Measurements from ENCODE around the gene DEUP1.

Gene DEUP1, protein sequence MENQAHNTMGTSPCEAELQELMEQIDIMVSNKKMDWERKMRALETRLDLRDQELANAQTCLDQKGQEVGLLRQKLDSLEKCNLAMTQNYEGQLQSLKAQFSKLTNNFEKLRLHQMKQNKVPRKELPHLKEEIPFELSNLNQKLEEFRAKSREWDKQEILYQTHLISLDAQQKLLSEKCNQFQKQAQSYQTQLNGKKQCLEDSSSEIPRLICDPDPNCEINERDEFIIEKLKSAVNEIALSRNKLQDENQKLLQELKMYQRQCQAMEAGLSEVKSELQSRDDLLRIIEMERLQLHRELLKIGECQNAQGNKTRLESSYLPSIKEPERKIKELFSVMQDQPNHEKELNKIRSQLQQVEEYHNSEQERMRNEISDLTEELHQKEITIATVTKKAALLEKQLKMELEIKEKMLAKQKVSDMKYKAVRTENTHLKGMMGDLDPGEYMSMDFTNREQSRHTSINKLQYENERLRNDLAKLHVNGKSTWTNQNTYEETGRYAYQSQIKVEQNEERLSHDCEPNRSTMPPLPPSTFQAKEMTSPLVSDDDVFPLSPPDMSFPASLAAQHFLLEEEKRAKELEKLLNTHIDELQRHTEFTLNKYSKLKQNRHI

GRCh38 chr11:93330446-93330984 lies at the start of gene DEUP1:
Gene DEUP1 (plus strand): TSS chr11:93330742. CDS start chr11:93332260, 1,518 bp downstream.
- DNase-seq (ENCODE audit: low spot score), result peak; percentile 33
- TF ChIP-seq CTCF (IDR thresholded peaks at IDR 0.05; ENCODE audit: extremely low read depth, missing control alignments), result no peak

DNA sequence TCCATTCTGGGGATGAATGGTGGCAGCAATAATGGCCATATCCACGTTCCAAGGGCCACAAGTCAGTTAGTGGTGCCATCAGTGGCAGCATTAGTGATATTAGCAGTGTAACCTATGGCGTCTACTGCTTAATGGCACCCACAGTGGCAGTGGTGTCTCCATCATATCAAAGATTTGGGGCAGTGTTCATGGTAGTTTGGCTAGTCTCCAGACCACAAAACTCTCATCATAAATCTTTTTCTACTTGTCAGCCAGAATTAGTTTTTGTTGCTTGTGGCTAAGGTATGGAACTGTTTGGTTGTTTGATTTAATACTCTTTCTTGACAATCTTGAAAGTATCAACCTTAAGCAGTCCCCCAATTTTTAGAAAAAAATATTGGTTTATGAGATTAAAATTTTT lies 45.1 kb upstream of the DEUP1 start:
- DNase-seq (ENCODE audit: low spot score), result no peak
- TF ChIP-seq CTCF (IDR thresholded peaks at IDR 0.05; ENCODE audit: extremely low read depth, missing control alignments), result no peak

DNA sequence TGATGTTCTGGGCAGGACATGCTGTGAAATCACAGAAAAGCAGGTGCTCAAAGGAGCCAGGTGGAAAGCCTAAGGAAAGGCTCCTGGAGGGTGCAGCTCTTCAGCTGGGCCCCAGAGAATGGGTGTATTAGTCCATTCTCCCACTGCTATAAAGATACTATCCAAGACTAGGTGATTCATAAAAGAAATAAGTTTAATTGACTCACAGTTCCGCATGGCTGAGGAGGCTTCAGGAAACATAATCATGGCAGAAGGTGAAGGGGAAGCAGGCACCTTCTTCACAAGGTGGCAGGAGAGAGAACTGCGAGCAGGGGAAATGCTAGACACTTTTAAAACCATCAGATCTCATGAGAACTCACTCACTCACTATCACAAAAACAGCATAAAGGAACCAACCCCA lies 43.1 kb upstream of the DEUP1 start:
- no peak for TF ChIP-seq CTCF (IDR thresholded peaks at IDR 0.05; ENCODE audit: extremely low read depth, missing control alignments)

DNA sequence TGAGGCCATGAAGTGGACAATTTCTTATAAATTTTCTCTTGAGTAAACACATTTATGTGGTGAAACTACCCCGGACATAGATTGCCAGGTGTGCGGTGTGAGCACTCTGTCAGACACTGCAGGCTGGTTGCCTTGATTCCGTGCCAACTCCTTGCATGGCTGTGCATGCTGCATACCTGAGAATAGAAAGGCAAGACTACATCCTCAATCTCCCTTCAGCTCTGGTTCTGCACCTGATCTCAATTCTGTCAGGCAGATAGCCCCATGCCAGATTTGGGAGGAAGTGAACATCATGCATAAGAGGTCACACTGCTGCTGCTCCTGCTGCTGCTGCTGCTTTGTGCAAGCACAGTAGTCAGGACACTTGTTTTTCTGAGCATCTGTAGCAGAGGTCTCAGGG lies 42.5 kb upstream of the DEUP1 start:
- no peak for TF ChIP-seq CTCF (IDR thresholded peaks at IDR 0.05; ENCODE audit: extremely low read depth, missing control alignments)
- DNase-seq (ENCODE audit: low spot score), result no peak

More for the DNA sequence above, 43.1 kb upstream of the DEUP1 start:
- DNase-seq (ENCODE audit: low spot score), result no peak

GRCh38 chr11:93288767-93289166 lies 41.8 kb upstream of the DEUP1 start:
- DNase-seq (ENCODE audit: low spot score), result no peak

DNA sequence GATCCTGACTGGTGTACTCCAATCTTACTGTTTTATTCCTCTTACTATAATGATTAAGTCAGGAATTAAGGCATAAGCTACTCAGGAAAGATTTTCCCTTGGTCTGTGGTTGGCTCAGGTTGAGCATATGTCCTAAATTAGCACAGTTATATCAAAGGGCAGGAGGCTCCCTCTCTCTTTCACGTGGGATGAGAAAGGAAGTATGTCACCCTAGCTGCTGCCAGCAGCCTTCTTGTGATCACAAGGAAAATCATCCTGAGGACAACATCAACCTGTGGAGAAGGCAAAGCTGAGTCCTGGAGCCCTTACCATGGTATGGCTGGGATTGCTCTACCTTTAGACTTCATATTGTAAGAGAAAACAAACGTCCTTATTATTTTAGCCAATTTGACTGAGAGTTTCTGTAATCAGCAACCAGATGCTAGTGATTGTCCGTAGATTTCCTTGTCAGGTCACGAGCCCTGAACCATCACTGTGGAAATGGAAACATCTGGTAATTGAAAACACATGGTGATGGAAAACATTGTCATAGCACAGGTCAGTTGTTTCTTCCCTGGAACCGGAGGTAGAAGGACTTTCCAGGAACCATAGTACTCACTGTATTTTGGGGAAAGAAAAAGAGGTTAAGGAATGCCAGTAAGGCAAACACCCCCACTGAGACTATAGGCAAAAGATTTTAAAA lies 40.6 kb upstream of the DEUP1 start:
- DNase-seq (ENCODE audit: low spot score), result no peak
- TF ChIP-seq CTCF (IDR thresholded peaks at IDR 0.05; ENCODE audit: extremely low read depth, missing control alignments), result no peak

More at GRCh38 chr11:93288767-93289166, 41.8 kb upstream of the DEUP1 start:
- no peak for TF ChIP-seq CTCF (IDR thresholded peaks at IDR 0.05; ENCODE audit: extremely low read depth, missing control alignments)

- DNase-seq (ENCODE audit: low spot score), result no peak
- TF ChIP-seq CTCF (IDR thresholded peaks at IDR 0.05; ENCODE audit: extremely low read depth, missing control alignments), result no peak
These were observed 39.4 kb upstream of the DEUP1 start for GRCh38 chr11:93291110-93291509.

Measured in GM20000 (cell line).